ENCODE results near the gene GRIN2A.

The GRIN2A gene

GRCh38 chr16:10182222-10183053 lies at the start of gene GRIN2A:
Gene GRIN2A (minus strand): TSS chr16:10182428. CDS start chr16:10180411, 2,017 bp downstream.
- no peak for DNase-seq
- Mint-ChIP-seq H3K4me3 (no peak within 1 kb of the TSS), H3K36me3 (ENCODE audit: low read depth) (no peaks in the 10 kb centered on the region), H3K27me3 (peaks cover 75% of the 10 kb centered on the region), H3K27ac (no peak within 1 kb of the TSS), H3K9me3 (no peaks in the 10 kb centered on the region), H3K4me1 (ENCODE audit: low read depth) (peaks cover 15% of the 10 kb centered on the region)

- Mint-ChIP-seq H3K27ac (no peak overlapping the region), H3K9me3 (peaks cover 13% of the 10 kb centered on the region), H3K4me1 (ENCODE audit: low read depth) (no peaks in the 10 kb centered on the region), H3K27me3 (peaks cover 6% of the 10 kb centered on the region), H3K36me3 (ENCODE audit: low read depth) (no peaks in the 10 kb centered on the region), H3K4me3 (no peak overlapping the region)
- no peak for DNase-seq
Observed at GRCh38 chr16:10231563-10231962, 49.3 kb upstream of the GRIN2A start.

GRCh38 chr16:10228779-10229178 lies 46.6 kb upstream of the GRIN2A start:
- Mint-ChIP-seq H3K27ac (no peak overlapping the region), H3K9me3 (peaks cover 13% of the 10 kb centered on the region), H3K4me1 (ENCODE audit: low read depth) (no peaks in the 10 kb centered on the region), H3K4me3 (no peak overlapping the region), H3K36me3 (ENCODE audit: low read depth) (no peaks in the 10 kb centered on the region), H3K27me3 (peaks cover 8% of the 10 kb centered on the region)
- DNase-seq, result no peak

- H3K9me3 Mint-ChIP-seq, result peaks cover 2% of the 10 kb centered on the region
- no peak overlapping the region for H3K27ac Mint-ChIP-seq
- peaks cover 5% of the 10 kb centered on the region for H3K27me3 Mint-ChIP-seq
- no peak overlapping the region for H3K4me3 Mint-ChIP-seq
- no peaks in the 10 kb centered on the region for H3K36me3 Mint-ChIP-seq (ENCODE audit: low read depth)
- no peak for DNase-seq
- H3K4me1 Mint-ChIP-seq (ENCODE audit: low read depth), result no peaks in the 10 kb centered on the region
Observed at GRCh38 chr16:10226987-10227306, 44.7 kb upstream of the GRIN2A start.

GRCh38 chr16:10226141-10226986 lies 44.1 kb upstream of the GRIN2A start:
- peaks cover 5% of the 10 kb centered on the region for H3K27me3 Mint-ChIP-seq
- no peak for DNase-seq
- peaks cover 2% of the 10 kb centered on the region for H3K9me3 Mint-ChIP-seq
- H3K4me3 Mint-ChIP-seq, result no peak overlapping the region
- no peak overlapping the region for H3K27ac Mint-ChIP-seq
- no peaks in the 10 kb centered on the region for H3K4me1 Mint-ChIP-seq (ENCODE audit: low read depth)
- H3K36me3 Mint-ChIP-seq (ENCODE audit: low read depth), result no peaks in the 10 kb centered on the region

GRCh38 chr16:10225653-10226052 lies 43.4 kb upstream of the GRIN2A start:
- H3K27me3 Mint-ChIP-seq, result peaks cover 5% of the 10 kb centered on the region
- no peak for DNase-seq
- H3K27ac Mint-ChIP-seq, result no peak overlapping the region
- no peak overlapping the region for H3K4me3 Mint-ChIP-seq
- no peaks in the 10 kb centered on the region for H3K36me3 Mint-ChIP-seq (ENCODE audit: low read depth)
- H3K9me3 Mint-ChIP-seq, result no peaks in the 10 kb centered on the region
- H3K4me1 Mint-ChIP-seq (ENCODE audit: low read depth), result no peaks in the 10 kb centered on the region

GRCh38 chr16:10224850-10225249 lies 42.6 kb upstream of the GRIN2A start:
- Mint-ChIP-seq H3K36me3 (ENCODE audit: low read depth) (no peaks in the 10 kb centered on the region), H3K27ac (no peak overlapping the region), H3K4me1 (ENCODE audit: low read depth) (no peaks in the 10 kb centered on the region), H3K4me3 (no peak overlapping the region), H3K27me3 (peaks cover 5% of the 10 kb centered on the region), H3K9me3 (no peaks in the 10 kb centered on the region)
- DNase-seq, result no peak

GRCh38 chr16:10220942-10221341 lies 38.7 kb upstream of the GRIN2A start:
- Mint-ChIP-seq H3K27me3 (peaks cover 5% of the 10 kb centered on the region), H3K4me1 (ENCODE audit: low read depth) (no peaks in the 10 kb centered on the region), H3K27ac (no peak overlapping the region), H3K9me3 (no peaks in the 10 kb centered on the region), H3K36me3 (ENCODE audit: low read depth) (no peaks in the 10 kb centered on the region), H3K4me3 (no peak overlapping the region)
- DNase-seq, result no peak

GRCh38 chr16:10219742-10220141 lies 37.5 kb upstream of the GRIN2A start:
- H3K27me3 Mint-ChIP-seq, result peaks cover 3% of the 10 kb centered on the region
- no peak overlapping the region for H3K4me3 Mint-ChIP-seq
- no peaks in the 10 kb centered on the region for H3K9me3 Mint-ChIP-seq
- no peak for DNase-seq
- H3K36me3 Mint-ChIP-seq (ENCODE audit: low read depth), result no peaks in the 10 kb centered on the region
- no peak overlapping the region for H3K27ac Mint-ChIP-seq
- no peaks in the 10 kb centered on the region for H3K4me1 Mint-ChIP-seq (ENCODE audit: low read depth)

- Mint-ChIP-seq H3K27me3 (no peaks in the 10 kb centered on the region), H3K9me3 (no peaks in the 10 kb centered on the region), H3K36me3 (ENCODE audit: low read depth) (no peaks in the 10 kb centered on the region), H3K27ac (no peak overlapping the region), H3K4me3 (no peak overlapping the region), H3K4me1 (ENCODE audit: low read depth) (no peaks in the 10 kb centered on the region)
- no peak for DNase-seq
Observed at GRCh38 chr16:10218490-10219206, 36.4 kb upstream of the GRIN2A start.

- H3K27me3 Mint-ChIP-seq, result peaks cover 10% of the 10 kb centered on the region
- no peaks in the 10 kb centered on the region for H3K4me1 Mint-ChIP-seq (ENCODE audit: low read depth)
- H3K27ac Mint-ChIP-seq, result no peak overlapping the region
- no peak for DNase-seq
- no peak overlapping the region for H3K4me3 Mint-ChIP-seq
- H3K9me3 Mint-ChIP-seq, result no peaks in the 10 kb centered on the region
- no peaks in the 10 kb centered on the region for H3K36me3 Mint-ChIP-seq (ENCODE audit: low read depth)
Observed at GRCh38 chr16:10213748-10214147, 31.5 kb upstream of the GRIN2A start.

GRCh38 chr16:10210944-10211343 lies 28.7 kb upstream of the GRIN2A start:
- no peaks in the 10 kb centered on the region for H3K9me3 Mint-ChIP-seq
- H3K4me3 Mint-ChIP-seq, result no peak overlapping the region
- no peaks in the 10 kb centered on the region for H3K36me3 Mint-ChIP-seq (ENCODE audit: low read depth)
- DNase-seq, result no peak
- no peaks in the 10 kb centered on the region for H3K4me1 Mint-ChIP-seq (ENCODE audit: low read depth)
- H3K27ac Mint-ChIP-seq, result no peak overlapping the region
- H3K27me3 Mint-ChIP-seq, result peaks cover 10% of the 10 kb centered on the region

GRCh38 chr16:10206865-10207264 lies 24.6 kb upstream of the GRIN2A start:
- DNase-seq, result no peak
- H3K27me3 Mint-ChIP-seq, result peaks cover 13% of the 10 kb centered on the region
- peaks cover 3% of the 10 kb centered on the region for H3K9me3 Mint-ChIP-seq
- H3K27ac Mint-ChIP-seq, result no peak overlapping the region
- H3K4me1 Mint-ChIP-seq (ENCODE audit: low read depth), result no peaks in the 10 kb centered on the region
- H3K4me3 Mint-ChIP-seq, result no peak overlapping the region
- H3K36me3 Mint-ChIP-seq (ENCODE audit: low read depth), result no peaks in the 10 kb centered on the region

GRCh38 chr16:10206215-10206614 lies 24.0 kb upstream of the GRIN2A start:
- Mint-ChIP-seq H3K9me3 (peaks cover 3% of the 10 kb centered on the region), H3K4me3 (no peak overlapping the region), H3K27ac (no peak overlapping the region), H3K27me3 (peaks cover 12% of the 10 kb centered on the region), H3K36me3 (ENCODE audit: low read depth) (no peaks in the 10 kb centered on the region), H3K4me1 (ENCODE audit: low read depth) (no peaks in the 10 kb centered on the region)
- DNase-seq, result no peak
